Stimulated activated CD8-positive, alpha-beta memory T cell treated with anti-CD3 and anti-CD28 coated beads, Interleukin-4, amount 100 ng/mL, for 24 hours (primary cell): ENCODE data around the gene CD300A.

Source experiments
- DNase-seq: peaks from one replicate; pipeline ENCODE4 v3.0.0-alpha.2; 2020; ENCODE audit warnings: low read depth

CD300A gene

GRCh38 chr17:74466111-74466827 is at the start of gene CD300A:
Gene CD300A, plus strand, starts transcription at chr17:74466634. Its CDS starts 70 bp downstream, at chr17:74466704.
- no peak for DNase-seq

GRCh38 chr17:74417178-74418045 is 49.0 kb upstream of the CD300A start:
- no peak for DNase-seq

- no peak for DNase-seq
These were observed 46.5 kb upstream of the CD300A start for GRCh38 chr17:74419928-74420411.

- DNase-seq, result no peak
These were observed 42.3 kb upstream of the CD300A start for GRCh38 chr17:74424117-74424516.

GRCh38 chr17:74424657-74425056 is 41.8 kb upstream of the CD300A start:
- DNase-seq, result no peak

- DNase-seq, result no peak
These were observed 39.8 kb upstream of the CD300A start for GRCh38 chr17:74426551-74427047.

GRCh38 chr17:74427048-74427762 is 39.2 kb upstream of the CD300A start:
- DNase-seq, result no peak

GRCh38 chr17:74427763-74428153 is 38.7 kb upstream of the CD300A start:
- DNase-seq, result no peak

GRCh38 chr17:74429604-74430384 is 36.6 kb upstream of the CD300A start:
- DNase-seq, result no peak

- no peak for DNase-seq
These were observed 36.1 kb upstream of the CD300A start for GRCh38 chr17:74430385-74430705.

- DNase-seq, result no peak
These were observed 35.5 kb upstream of the CD300A start for GRCh38 chr17:74430706-74431567.

GRCh38 chr17:74431568-74432423 is 34.6 kb upstream of the CD300A start, which contains the start of gene GPRC5C:
Gene GPRC5C, plus strand, starts transcription at chr17:74432088. Its CDS starts 7,689 bp downstream, at chr17:74439777.
- DNase-seq, result peak; percentile 32

GRCh38 chr17:74432424-74432690 is 34.1 kb upstream of the CD300A start:
- DNase-seq, result no peak

- DNase-seq, result no peak
These were observed 33.6 kb upstream of the CD300A start for GRCh38 chr17:74432766-74433391.

GRCh38 chr17:74433421-74434121 is 32.9 kb upstream of the CD300A start:
- DNase-seq, result no peak

- DNase-seq, result no peak
These were observed 30.6 kb upstream of the CD300A start for GRCh38 chr17:74435775-74436359.

- DNase-seq, result no peak
These were observed 28.7 kb upstream of the CD300A start for GRCh38 chr17:74437702-74438101.
